ENCODE results near the gene DDX27.
"Not testable (repeated sequence)": the region's sequence is repeated elsewhere in the genome, so short reads cannot be mapped to it uniquely, and the experiment has no call there.

DDX27 gene

GRCh38 chr20:49184691-49185070 is 34.5 kb upstream of the DDX27 start:
- Histone ChIP-seq H3K9me3 (ENCODE audit: insufficient read depth, low read depth, low read length) (no peaks in the 10 kb centered on the region), H3K36me3 (ENCODE audit: insufficient read depth, low read length) (0 out of 2 replicates have a peak, but pooled peaks cover 6% of the 10 kb centered on the region), H3K27me3 (ENCODE audit: insufficient read depth, low read length) (no peaks in the 10 kb centered on the region), H3K27ac (ENCODE audit: low read depth, low read length) (no peak overlapping the region), H3K4me3 (ENCODE audit: low read length) (no peak overlapping the region), H3K4me1 (ENCODE audit: insufficient read depth, low read length) (peaks cover 17% of the 10 kb centered on the region), H3K9ac (ENCODE audit: low read depth, low read length) (no peak overlapping the region)
- 100% methylated on average over 2 of the region's 3 CpGs for WGBS

- Histone ChIP-seq H3K36me3 (ENCODE audit: insufficient read depth, low read length) (0 out of 2 replicates have a peak, but pooled peaks cover 6% of the 10 kb centered on the region), H3K4me1 (ENCODE audit: insufficient read depth, low read length) (peaks cover 13% of the 10 kb centered on the region), H3K27me3 (ENCODE audit: insufficient read depth, low read length) (no peaks in the 10 kb centered on the region), H3K4me3 (ENCODE audit: low read length) (no peak overlapping the region), H3K27ac (ENCODE audit: low read depth, low read length) (no peak overlapping the region), H3K9me3 (ENCODE audit: insufficient read depth, low read depth, low read length) (no peaks in the 10 kb centered on the region), H3K9ac (ENCODE audit: low read depth, low read length) (no peak overlapping the region)
- 92% methylated on average over 2 of the region's 6 CpGs for WGBS
Observed at GRCh38 chr20:49185071-49185761, 34.0 kb upstream of the DDX27 start.

GRCh38 chr20:49186535-49187329 is 32.5 kb upstream of the DDX27 start:
- Histone ChIP-seq H3K27ac (ENCODE audit: low read depth, low read length) (no peak overlapping the region; the same call in 1 of the 2 replicates), H3K4me3 (ENCODE audit: low read length) (peak overlapping the region; percentile 85), H3K27me3 (ENCODE audit: insufficient read depth, low read length) (no peaks in the 10 kb centered on the region), H3K9me3 (ENCODE audit: insufficient read depth, low read depth, low read length) (no peaks in the 10 kb centered on the region), H3K36me3 (ENCODE audit: insufficient read depth, low read length) (0 out of 2 replicates have a peak, but pooled peaks cover 6% of the 10 kb centered on the region), H3K9ac (ENCODE audit: low read depth, low read length) (peak overlapping the region; percentile 91; the same call in 1 of the 2 replicates), H3K4me1 (ENCODE audit: insufficient read depth, low read length) (peaks cover 6% of the 10 kb centered on the region)
- 13% methylated on average over 19 of the region's 19 CpGs for WGBS

GRCh38 chr20:49187330-49187850 is 31.8 kb upstream of the DDX27 start:
- Histone ChIP-seq H3K4me1 (ENCODE audit: insufficient read depth, low read length) (peaks cover 6% of the 10 kb centered on the region), H3K9me3 (ENCODE audit: insufficient read depth, low read depth, low read length) (no peaks in the 10 kb centered on the region), H3K4me3 (ENCODE audit: low read length) (peak overlapping the region; percentile 85), H3K27ac (ENCODE audit: low read depth, low read length) (peak overlapping the region; percentile 81; the same call in 1 of the 2 replicates), H3K36me3 (ENCODE audit: insufficient read depth, low read length) (0 out of 2 replicates have a peak, but pooled peaks cover 6% of the 10 kb centered on the region), H3K27me3 (ENCODE audit: insufficient read depth, low read length) (no peaks in the 10 kb centered on the region), H3K9ac (ENCODE audit: low read depth, low read length) (peak overlapping the region; percentile 91)
- WGBS: under 1% methylated on average over 28 of the region's 29 CpGs

- no peaks in the 10 kb centered on the region for H3K9me3 ChIP-seq (ENCODE audit: insufficient read depth, low read depth, low read length)
- H3K36me3 ChIP-seq (ENCODE audit: insufficient read depth, low read length): 0 out of 2 replicates have a peak, but pooled peaks cover 6% of the 10 kb centered on the region
- H3K4me1 ChIP-seq (ENCODE audit: insufficient read depth, low read length): peaks cover 6% of the 10 kb centered on the region
- H3K9ac ChIP-seq (ENCODE audit: low read depth, low read length): peak within 1 kb of the TSS; percentile 91
- H3K27ac ChIP-seq (ENCODE audit: low read depth, low read length): peak within 1 kb of the TSS; percentile 81; the same call in 1 of the 2 replicates
- H3K4me3 ChIP-seq (ENCODE audit: low read length): peak within 1 kb of the TSS; percentile 85
- under 1% methylated on average over 88 of the region's 89 CpGs for WGBS
- H3K27me3 ChIP-seq (ENCODE audit: insufficient read depth, low read length): no peaks in the 10 kb centered on the region
Observed at GRCh38 chr20:49187851-49188641, 31.2 kb upstream of the DDX27 start, which contains the start of gene STAU1. TSS of gene STAU1 (minus strand) at chr20:49188334. CDS start at chr20:49166201, 22,133 bp downstream.

- H3K27me3 ChIP-seq (ENCODE audit: insufficient read depth, low read length); H3K36me3 ChIP-seq (ENCODE audit: insufficient read depth, low read length); H3K27ac ChIP-seq (ENCODE audit: low read depth, low read length); H3K4me3 ChIP-seq (ENCODE audit: low read length); H3K9me3 ChIP-seq (ENCODE audit: insufficient read depth, low read depth, low read length); H3K4me1 ChIP-seq (ENCODE audit: insufficient read depth, low read length); H3K9ac ChIP-seq (ENCODE audit: low read depth, low read length): not testable (repeated sequence)
- WGBS: 83% methylated on average over 11 of the region's 11 CpGs
Observed at GRCh38 chr20:49192944-49193518, 26.2 kb upstream of the DDX27 start.

- Histone ChIP-seq H3K9me3 (ENCODE audit: insufficient read depth, low read depth, low read length) (no peaks in the 10 kb centered on the region), H3K9ac (ENCODE audit: low read depth, low read length) (no peak overlapping the region), H3K27me3 (ENCODE audit: insufficient read depth, low read length) (no peaks in the 10 kb centered on the region), H3K4me1 (ENCODE audit: insufficient read depth, low read length) (no peaks in the 10 kb centered on the region), H3K4me3 (ENCODE audit: low read length) (no peak overlapping the region), H3K27ac (ENCODE audit: low read depth, low read length) (no peak overlapping the region), H3K36me3 (ENCODE audit: insufficient read depth, low read length) (no peaks in the 10 kb centered on the region)
- WGBS: 96% methylated on average over 4 of the region's 4 CpGs
Observed at GRCh38 chr20:49199729-49200293, 19.4 kb upstream of the DDX27 start.

- Histone ChIP-seq H3K4me1 (ENCODE audit: insufficient read depth, low read length) (no peaks in the 10 kb centered on the region), H3K36me3 (ENCODE audit: insufficient read depth, low read length) (no peaks in the 10 kb centered on the region), H3K9ac (ENCODE audit: low read depth, low read length) (no peak overlapping the region), H3K9me3 (ENCODE audit: insufficient read depth, low read depth, low read length) (no peaks in the 10 kb centered on the region), H3K4me3 (ENCODE audit: low read length) (no peak overlapping the region), H3K27ac (ENCODE audit: low read depth, low read length) (no peak overlapping the region), H3K27me3 (ENCODE audit: insufficient read depth, low read length) (no peaks in the 10 kb centered on the region)
- WGBS: 92% methylated on average over 7 of the region's 7 CpGs
Observed at GRCh38 chr20:49203011-49203410, 16.2 kb upstream of the DDX27 start.

GRCh38 chr20:49203746-49204145 is 15.5 kb upstream of the DDX27 start:
- Histone ChIP-seq H3K4me3 (ENCODE audit: low read length) (no peak overlapping the region), H3K4me1 (ENCODE audit: insufficient read depth, low read length) (no peaks in the 10 kb centered on the region), H3K27me3 (ENCODE audit: insufficient read depth, low read length) (no peaks in the 10 kb centered on the region), H3K9me3 (ENCODE audit: insufficient read depth, low read depth, low read length) (no peaks in the 10 kb centered on the region), H3K9ac (ENCODE audit: low read depth, low read length) (no peak overlapping the region), H3K27ac (ENCODE audit: low read depth, low read length) (no peak overlapping the region), H3K36me3 (ENCODE audit: insufficient read depth, low read length) (no peaks in the 10 kb centered on the region)
- WGBS: 96% methylated on average over 8 of the region's 9 CpGs

GRCh38 chr20:49207076-49207475 is 12.1 kb upstream of the DDX27 start:
- Histone ChIP-seq H3K36me3 (ENCODE audit: insufficient read depth, low read length) (no peaks in the 10 kb centered on the region), H3K27ac (ENCODE audit: low read depth, low read length) (no peak overlapping the region), H3K4me1 (ENCODE audit: insufficient read depth, low read length) (no peaks in the 10 kb centered on the region; the same call in 1 of the 2 replicates), H3K4me3 (ENCODE audit: low read length) (no peak overlapping the region), H3K9me3 (ENCODE audit: insufficient read depth, low read depth, low read length) (no peaks in the 10 kb centered on the region), H3K9ac (ENCODE audit: low read depth, low read length) (no peak overlapping the region), H3K27me3 (ENCODE audit: insufficient read depth, low read length) (no peaks in the 10 kb centered on the region)
- 86% methylated on average over 6 of the region's 6 CpGs for WGBS
